ENCODE results near the gene HDAC5. TPM values are rescaled to one million over a fixed set of nuclear protein-coding genes. Genes with fewer than 3 reads are reported as not detected.

Gene HDAC5
- total and polyA plus RNA-seq, 2 experiments from 2014 or later: 28.5 to 98.7 TPM

GRCh38 chr17:44167181-44167861, 43.9 kb upstream of the HDAC5 start:
- Histone ChIP-seq H2AFZ (no peak overlapping the region), H3K4me2 (ENCODE audit: unreplicated experiment) (no peak overlapping the region), H3F3A (ENCODE audit: insufficient read depth) (no peaks in the 10 kb centered on the region), H3K27me3 (replicated peaks; ENCODE audit: insufficient read depth) (no peaks in the 10 kb centered on the region), H3K9me2 (ENCODE audit: insufficient read depth) (no peaks in the 10 kb centered on the region), H3K36me3 (ENCODE audit: low read depth) (no peaks in the 10 kb centered on the region), H4K20me1 (ENCODE audit: insufficient read depth) (no peaks in the 10 kb centered on the region), H3K27ac (no peak overlapping the region), H3K4me1 (ENCODE audit: insufficient read depth) (no peaks in the 10 kb centered on the region), H3K79me2 (ENCODE audit: insufficient read depth) (no peaks in the 10 kb centered on the region), H3K4me3 (no peak overlapping the region), H3K9me3 (ENCODE audit: low read depth) (no peaks in the 10 kb centered on the region), H3K9ac (no peak overlapping the region)
- DNase-seq: no peak
- TF ChIP-seq EZH2phosphoT487 (IDR thresholded peaks at IDR 0.05; ENCODE audit: insufficient read depth, low read depth) (no peak), EZH2 (IDR thresholded peaks at IDR 0.05; ENCODE audit: insufficient read depth, poor library complexity, severe bottlenecking) (no peak)
- in situ Hi-C loops (cut with MboI): no loop called here
- 71 to 73% methylated on average over 7 of the region's 7 CpGs for WGBS, 2 experiments (ENCODE audit: low coverage in 1 of 2, low lambda C conversion rate in 2 of 2, missing lambda C conversion rate in 2 of 2)

- DNase-seq: no peak
- TF ChIP-seq EZH2 (IDR thresholded peaks at IDR 0.05; ENCODE audit: insufficient read depth, poor library complexity, severe bottlenecking) (no peak), EZH2phosphoT487 (IDR thresholded peaks at IDR 0.05; ENCODE audit: insufficient read depth, low read depth) (no peak)
- H3K27me3 ChIP-seq (replicated peaks; ENCODE audit: insufficient read depth): no peaks in the 10 kb centered on the region
- H3K4me1 ChIP-seq (ENCODE audit: insufficient read depth): no peaks in the 10 kb centered on the region
- no peak overlapping the region for H3K4me3 ChIP-seq
- H3K9me2 ChIP-seq (ENCODE audit: insufficient read depth): no peaks in the 10 kb centered on the region
- H3K27ac ChIP-seq: no peak overlapping the region
- no peaks in the 10 kb centered on the region for H3F3A ChIP-seq (ENCODE audit: insufficient read depth)
- H3K79me2 ChIP-seq (ENCODE audit: insufficient read depth): no peaks in the 10 kb centered on the region
- H4K20me1 ChIP-seq (ENCODE audit: insufficient read depth): no peaks in the 10 kb centered on the region
- no peak overlapping the region for H2AFZ ChIP-seq
- no peak overlapping the region for H3K9ac ChIP-seq
- no peak overlapping the region for H3K4me2 ChIP-seq (ENCODE audit: unreplicated experiment)
- H3K36me3 ChIP-seq (ENCODE audit: low read depth): no peaks in the 10 kb centered on the region
- in situ Hi-C loops (cut with MboI): no loop called here
- 91 to 100% methylated on average over 1 of the region's 1 CpG for WGBS, 2 experiments (ENCODE audit: low coverage in 1 of 2, low lambda C conversion rate in 2 of 2, missing lambda C conversion rate in 2 of 2)
- H3K9me3 ChIP-seq (ENCODE audit: low read depth): no peaks in the 10 kb centered on the region
These were observed 41.0 kb upstream of the HDAC5 start for GRCh38 chr17:44164476-44164875.

GRCh38 chr17:44159519-44160210, 36.2 kb upstream of the HDAC5 start:
- Histone ChIP-seq H3K4me3 (no peak overlapping the region), H3K9me2 (ENCODE audit: insufficient read depth) (no peaks in the 10 kb centered on the region), H3K9me3 (ENCODE audit: low read depth) (no peaks in the 10 kb centered on the region), H3K4me1 (ENCODE audit: insufficient read depth) (no peaks in the 10 kb centered on the region), H4K20me1 (ENCODE audit: insufficient read depth) (no peaks in the 10 kb centered on the region), H3K9ac (no peak overlapping the region), H3K27me3 (replicated peaks; ENCODE audit: insufficient read depth) (no peaks in the 10 kb centered on the region), H3K36me3 (ENCODE audit: low read depth) (no peaks in the 10 kb centered on the region), H3K4me2 (ENCODE audit: unreplicated experiment) (no peak overlapping the region), H3F3A (ENCODE audit: insufficient read depth) (no peaks in the 10 kb centered on the region), H2AFZ (no peak overlapping the region), H3K27ac (no peak overlapping the region), H3K79me2 (ENCODE audit: insufficient read depth) (no peaks in the 10 kb centered on the region)
- in situ Hi-C loops (cut with MboI): no loop called here
- 94 to 95% methylated on average over 15 of the region's 15 CpGs for WGBS, 2 experiments (ENCODE audit: low coverage in 1 of 2, low lambda C conversion rate in 2 of 2, missing lambda C conversion rate in 2 of 2)
- no peak for TF ChIP-seq EZH2 (IDR thresholded peaks at IDR 0.05; ENCODE audit: insufficient read depth, poor library complexity, severe bottlenecking)
- DNase-seq: no peak

GRCh38 chr17:44155488-44155887, 32.0 kb upstream of the HDAC5 start:
- Histone ChIP-seq H3F3A (ENCODE audit: insufficient read depth) (no peaks in the 10 kb centered on the region), H3K79me2 (ENCODE audit: insufficient read depth) (peaks cover 13% of the 10 kb centered on the region; the same call in 1 of the 2 replicates), H3K27ac (no peak overlapping the region), H4K20me1 (ENCODE audit: insufficient read depth) (no peaks in the 10 kb centered on the region), H3K4me3 (no peak overlapping the region), H2AFZ (no peak overlapping the region), H3K4me2 (ENCODE audit: unreplicated experiment) (no peak overlapping the region), H3K27me3 (replicated peaks; ENCODE audit: insufficient read depth) (no peaks in the 10 kb centered on the region), H3K36me3 (ENCODE audit: low read depth) (no peaks in the 10 kb centered on the region), H3K4me1 (ENCODE audit: insufficient read depth) (no peaks in the 10 kb centered on the region), H3K9me3 (ENCODE audit: low read depth) (no peaks in the 10 kb centered on the region), H3K9me2 (ENCODE audit: insufficient read depth) (no peaks in the 10 kb centered on the region), H3K9ac (no peak overlapping the region)
- in situ Hi-C loops (cut with MboI): no loop called here
- WGBS, 2 experiments (ENCODE audit: low coverage in 1 of 2, low lambda C conversion rate in 2 of 2, missing lambda C conversion rate in 2 of 2): 97 to 100% methylated on average over 2 of the region's 2 CpGs
- TF ChIP-seq EZH2phosphoT487 (IDR thresholded peaks at IDR 0.05; ENCODE audit: insufficient read depth, low read depth) (no peak), EZH2 (IDR thresholded peaks at IDR 0.05; ENCODE audit: insufficient read depth, poor library complexity, severe bottlenecking) (no peak)
- DNase-seq: no peak
